NCI-H2029 treated with DMSO at 0.1 percent for 48 hours (cell line): Measurements from ENCODE around the gene ZNF385B.
A peak's percentile ranks its signal among the peaks of the same experiment; 100 is the strongest.
"Not testable (repeated sequence)": the region's sequence is repeated elsewhere in the genome, so short reads cannot be mapped to it uniquely, and the experiment has no call there.

Experiments used
- DNase-seq: peaks from one replicate; lab custom pipeline; 2025; lab: John Stamatoyannopoulos, UW

ZNF385B gene

DNA sequence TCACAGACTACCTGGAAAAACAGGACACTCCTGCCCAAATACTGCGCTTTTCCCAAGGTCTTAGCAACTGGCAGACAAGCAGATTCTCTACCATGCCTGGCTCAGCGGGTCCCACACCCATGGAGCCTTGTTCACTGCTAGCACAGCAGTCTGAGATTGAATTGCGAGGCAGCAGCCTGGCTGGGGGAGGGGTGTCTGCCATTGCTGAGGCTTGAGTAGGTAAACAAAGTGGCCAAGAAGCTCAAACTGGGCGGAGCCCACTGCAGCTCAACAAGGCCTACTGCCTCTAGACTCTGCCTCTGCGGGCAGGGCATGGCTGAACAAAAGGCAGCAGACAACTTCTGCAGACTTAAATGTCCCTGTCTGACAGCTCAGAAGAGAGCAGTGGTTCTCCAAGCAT is 231.6 kb downstream of the ZNF385B start:
- not testable (repeated sequence) for DNase-seq

GRCh38 chr2:179626261-179626660 is 235.2 kb downstream of the ZNF385B start:
- DNase-seq, result no peak

- peak; percentile 7 for DNase-seq
These were observed 238.6 kb downstream of the ZNF385B start for GRCh38 chr2:179622635-179623300.

DNA sequence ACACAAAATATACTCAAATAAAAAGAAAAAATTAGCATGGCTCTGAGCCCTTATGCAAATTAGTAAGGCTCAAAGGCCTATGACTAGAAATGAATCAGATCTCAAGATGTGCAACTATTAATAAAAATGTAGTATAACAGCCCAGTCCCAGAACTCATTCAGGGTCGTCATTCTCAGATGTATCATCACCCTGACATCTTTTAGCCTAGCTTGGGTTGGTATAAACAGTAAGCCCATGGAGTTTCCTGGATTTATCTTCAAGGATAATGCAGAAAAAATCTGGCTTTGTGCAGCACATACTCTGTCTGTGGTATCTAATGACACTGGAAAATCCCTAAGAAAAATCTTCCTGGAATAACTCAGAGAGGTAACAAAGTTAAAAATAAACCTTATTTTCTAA is 239.3 kb downstream of the ZNF385B start:
- no peak for DNase-seq

DNA sequence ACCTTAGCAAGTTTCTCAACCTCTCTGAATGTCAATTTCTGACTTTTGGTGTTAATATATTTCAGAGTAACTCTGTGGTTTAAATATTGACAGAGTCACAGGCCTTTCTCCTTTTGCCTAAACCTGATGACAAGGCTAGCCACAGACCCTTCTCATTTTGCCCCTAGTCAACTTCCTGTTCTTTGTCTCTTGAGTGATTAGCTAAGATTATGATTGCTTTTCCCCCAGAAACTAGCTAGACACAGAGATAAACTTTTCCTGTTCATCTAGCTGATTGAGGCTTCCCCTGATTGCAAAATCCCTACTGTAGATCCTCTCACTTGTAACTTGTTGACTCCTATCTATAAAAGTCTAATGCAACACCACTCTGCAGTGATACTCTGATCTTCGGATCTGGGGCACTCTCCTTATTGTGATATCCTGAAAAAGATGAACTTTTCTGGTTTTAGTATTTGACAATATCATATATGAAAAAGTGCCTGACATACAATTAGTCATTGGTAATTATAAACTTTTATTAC is 241.4 kb downstream of the ZNF385B start:
- DNase-seq, result no peak

DNA sequence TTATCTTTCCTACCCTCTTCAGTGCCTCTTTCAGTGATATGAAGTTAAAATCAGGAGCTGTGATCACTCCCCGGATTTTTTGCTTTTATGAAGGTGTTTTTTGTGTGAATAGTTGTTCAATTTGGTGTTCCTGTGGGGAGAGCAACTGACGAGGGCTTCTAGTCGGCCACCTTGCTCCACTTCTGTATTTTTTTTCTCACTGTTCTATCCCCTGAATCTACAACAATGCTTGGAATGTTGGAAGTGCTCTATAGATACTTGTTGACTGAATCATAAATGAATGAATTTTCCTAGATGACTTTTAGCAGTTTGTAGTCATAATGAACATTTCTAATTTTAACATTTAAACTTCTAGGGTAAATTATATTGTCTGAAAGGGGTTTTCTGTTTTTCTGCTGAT is 247.3 kb downstream of the ZNF385B start:
- no peak for DNase-seq

DNA sequence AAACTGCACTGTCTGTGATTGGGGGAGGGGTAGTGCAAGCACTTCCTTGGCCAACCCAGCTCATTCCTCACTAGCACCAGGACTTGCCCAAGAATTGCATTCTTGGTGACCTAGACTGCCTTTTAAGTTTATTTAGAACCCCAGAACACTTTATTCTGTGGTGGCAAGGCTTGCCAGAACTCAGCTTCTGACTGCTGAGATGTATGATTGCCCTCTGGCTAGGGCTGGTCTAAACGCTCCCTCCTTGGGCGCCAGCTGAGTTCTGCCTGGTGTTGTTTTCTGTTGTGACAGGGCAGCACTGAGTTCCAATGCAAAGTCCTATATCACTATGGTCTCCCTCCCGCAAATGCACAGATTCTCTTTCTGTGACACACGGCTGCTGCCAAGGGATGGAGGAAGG is 247.7 kb downstream of the ZNF385B start:
- DNase-seq, result no peak

DNA sequence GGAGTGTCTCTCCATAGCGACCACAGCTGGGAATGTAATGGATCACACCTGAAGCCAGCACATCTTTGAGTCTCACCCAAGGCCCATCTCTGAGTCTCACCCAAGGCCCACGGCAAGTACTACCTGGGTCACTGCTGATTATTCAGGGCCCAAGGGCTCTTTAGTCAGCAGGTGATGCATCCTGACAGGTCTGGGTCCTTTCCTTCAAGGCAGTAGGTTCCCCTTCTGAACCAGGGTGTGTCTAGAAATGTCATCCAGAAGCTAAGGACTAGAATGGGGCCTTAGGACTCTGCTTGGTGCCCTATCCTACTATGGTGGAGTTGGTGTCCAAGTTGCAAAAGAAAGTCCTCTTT is 248.1 kb downstream of the ZNF385B start:
- no peak for DNase-seq

DNA sequence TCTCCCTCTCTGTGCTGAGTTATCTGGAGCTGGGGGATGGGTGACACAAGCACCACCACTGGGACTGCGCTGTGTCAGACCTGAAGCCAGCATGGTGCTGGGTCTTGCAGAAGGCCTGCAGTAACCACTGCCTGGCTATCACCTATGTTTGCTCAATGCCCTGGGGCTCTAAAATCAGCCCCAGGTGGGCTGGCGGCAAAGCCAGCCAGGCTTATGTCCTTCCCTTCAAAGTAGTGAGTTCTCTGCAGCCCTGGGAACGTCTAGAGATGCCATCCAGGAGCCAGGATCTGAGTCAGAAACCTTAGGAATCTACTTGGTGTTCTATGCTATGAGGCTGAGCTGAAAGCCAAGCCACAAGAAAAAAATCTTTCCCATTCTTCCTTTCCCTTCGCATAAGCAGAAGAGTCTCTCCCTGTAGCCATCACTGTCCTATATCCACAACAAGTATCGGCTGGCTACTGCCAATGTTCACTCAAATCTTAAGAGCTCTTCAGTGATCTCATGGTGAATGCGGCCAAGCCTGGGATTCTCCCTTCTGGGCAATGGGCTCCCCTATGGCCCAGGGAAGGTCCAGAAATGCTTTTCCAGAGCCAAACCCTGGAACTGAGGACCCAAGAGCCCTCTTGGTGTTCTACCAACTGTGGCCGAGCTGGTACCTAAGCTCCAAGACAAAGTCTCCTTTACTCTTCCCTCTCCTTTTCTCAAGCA is 248.7 kb downstream of the ZNF385B start:
- no peak for DNase-seq

DNA sequence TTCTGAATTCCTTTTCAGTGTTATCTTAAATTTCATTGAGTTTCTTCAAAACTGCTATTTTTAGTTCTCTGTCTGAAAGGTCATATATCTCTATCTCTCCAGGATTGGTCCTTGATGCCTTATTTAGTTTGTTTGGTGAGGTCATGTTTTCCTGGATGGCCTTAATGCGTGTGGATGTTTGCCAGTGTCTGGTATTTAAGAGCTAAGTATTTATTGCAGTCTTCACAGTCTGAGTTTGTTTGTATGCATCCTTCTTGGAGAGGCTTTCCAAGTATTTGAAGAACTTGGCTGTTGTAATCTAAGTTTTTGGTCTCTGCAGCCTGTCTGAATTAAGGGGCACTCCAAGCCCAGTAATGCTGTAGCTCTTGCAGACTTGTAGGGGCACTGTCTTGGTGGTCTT is 249.3 kb downstream of the ZNF385B start:
- DNase-seq, result no peak

DNA sequence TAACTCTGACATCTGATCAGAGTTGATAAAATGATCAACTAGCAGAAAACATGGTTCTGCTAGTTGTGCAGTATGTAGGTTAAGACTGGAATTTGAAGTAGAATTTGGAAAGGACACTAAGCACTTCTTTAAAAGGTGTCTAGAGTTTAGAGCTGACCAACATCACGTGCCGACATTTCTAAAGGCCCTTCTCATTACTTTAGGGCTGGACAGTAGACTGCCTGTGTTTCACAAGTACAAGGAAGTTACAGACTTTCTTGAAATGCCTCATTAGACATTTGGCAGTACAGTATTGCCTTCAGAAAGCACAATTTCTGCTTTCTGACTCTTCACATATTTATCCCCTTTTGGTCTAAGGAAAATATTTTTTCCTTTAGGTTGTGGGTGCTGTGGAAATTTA is 255.3 kb downstream of the ZNF385B start:
- DNase-seq, result no peak

- no peak for DNase-seq
These were observed 256.1 kb downstream of the ZNF385B start for GRCh38 chr2:179605341-179605740.

- no peak for DNase-seq
These were observed 256.8 kb downstream of the ZNF385B start for GRCh38 chr2:179604598-179604997.

DNA sequence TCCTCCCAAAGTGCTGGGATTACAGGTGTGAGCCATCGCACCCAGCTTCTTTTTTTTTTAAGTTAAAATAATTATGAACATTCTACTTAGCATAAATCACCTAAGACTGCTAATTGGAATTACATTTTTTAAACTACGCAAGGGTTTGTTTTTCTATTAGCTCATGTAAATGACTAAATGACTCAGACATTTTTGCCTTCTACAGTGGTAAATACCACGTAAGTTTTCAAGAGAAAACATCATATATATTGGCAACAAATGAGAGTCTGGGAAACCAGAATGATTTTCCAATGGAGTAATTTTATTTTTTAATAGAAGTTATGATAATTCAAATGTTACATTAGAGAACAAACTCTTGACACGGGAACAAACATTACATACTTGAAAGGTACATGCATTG is 259.0 kb downstream of the ZNF385B start:
- no peak for DNase-seq

- no peak for DNase-seq
These were observed 265.4 kb downstream of the ZNF385B start for GRCh38 chr2:179596018-179596417.

GRCh38 chr2:179595284-179595683 is 266.1 kb downstream of the ZNF385B start:
- DNase-seq, result no peak

GRCh38 chr2:179594268-179595112 is 266.9 kb downstream of the ZNF385B start:
- DNase-seq, result no peak

- DNase-seq, result no peak
These were observed 268.1 kb downstream of the ZNF385B start for GRCh38 chr2:179593323-179593722.

DNA sequence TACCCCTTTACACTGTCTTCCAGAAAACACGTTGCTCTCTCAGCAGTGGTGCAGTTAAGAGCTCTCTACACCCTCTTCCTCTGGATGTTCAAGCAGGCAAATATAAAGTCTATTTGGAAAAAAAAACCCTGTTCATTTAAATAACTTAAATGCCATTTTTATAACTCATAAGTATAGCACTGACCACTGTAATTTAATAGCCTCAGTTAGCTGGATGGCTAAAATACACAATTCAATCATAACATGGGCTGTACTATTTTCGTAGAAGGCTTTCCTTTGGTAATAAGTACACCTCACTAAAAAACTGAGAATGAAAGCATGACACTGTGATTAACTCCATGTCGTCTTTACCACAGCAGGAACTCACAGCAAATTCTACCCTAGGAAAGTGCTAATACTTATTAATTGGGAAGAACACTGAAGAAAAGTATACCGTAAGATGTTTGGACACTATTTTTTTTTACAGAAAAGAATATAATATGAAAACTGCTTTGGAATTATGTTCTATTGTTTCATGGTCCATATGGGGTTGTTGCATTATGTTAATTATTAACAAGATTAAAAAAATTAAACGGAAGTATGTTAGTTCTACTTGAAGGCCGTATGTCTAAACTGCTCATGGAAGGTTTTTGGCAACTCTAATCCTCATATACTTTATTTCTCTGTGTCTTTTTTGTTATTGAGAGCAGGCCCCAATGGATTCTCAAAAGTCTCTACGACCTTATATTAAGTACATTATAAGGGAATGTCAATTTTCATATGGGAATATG is 269.1 kb downstream of the ZNF385B start:
- no peak for DNase-seq

DNA sequence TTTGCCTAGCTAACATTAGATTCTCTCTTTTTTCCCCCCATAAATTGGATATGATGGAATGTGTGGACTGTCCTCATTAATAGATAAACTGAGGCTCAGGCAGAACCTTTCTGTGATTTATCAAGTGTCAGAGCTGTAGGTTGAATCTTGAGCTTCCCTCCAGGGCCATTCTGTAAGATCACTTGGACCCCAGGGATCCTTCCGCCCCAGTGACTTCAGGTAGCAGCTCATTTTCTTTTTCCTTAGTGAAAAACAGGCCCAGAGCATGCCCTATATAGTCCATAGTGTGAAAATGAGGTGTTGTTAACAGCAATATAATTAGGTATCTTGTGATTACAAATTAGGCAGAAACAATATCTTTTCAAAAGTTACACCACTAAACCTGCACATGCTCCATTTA is 269.7 kb downstream of the ZNF385B start:
- no peak for DNase-seq

DNA sequence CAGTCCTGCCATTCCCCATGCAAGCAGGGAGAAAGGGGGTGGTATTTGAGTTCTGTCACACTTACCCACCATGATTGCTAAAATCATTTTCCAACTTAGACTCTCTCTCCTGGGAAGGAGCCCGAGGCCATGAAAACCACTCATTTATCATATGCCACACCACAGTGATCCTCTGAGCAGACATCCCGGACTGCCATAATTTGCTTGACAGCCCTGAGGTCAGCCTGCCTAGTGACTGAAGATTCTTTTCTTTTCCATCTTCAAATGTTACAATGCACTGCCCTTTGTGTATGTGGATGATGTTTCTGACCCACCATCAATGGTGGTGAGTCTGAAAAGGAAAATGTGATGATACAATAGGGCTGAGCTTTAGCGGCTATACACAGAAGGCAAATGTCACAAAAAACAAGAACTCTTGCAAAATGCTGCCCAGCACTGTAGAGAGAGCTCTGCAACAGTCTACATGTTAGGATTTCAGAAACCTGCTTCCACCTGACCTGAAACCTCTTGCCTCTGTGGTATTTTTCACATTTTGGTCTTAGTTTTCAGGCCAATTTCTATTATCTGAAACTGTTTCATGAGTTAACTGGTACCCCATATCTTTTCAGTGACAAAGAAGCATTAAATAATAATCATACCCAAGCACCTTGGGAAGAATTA is 272.8 kb downstream of the ZNF385B start:
- DNase-seq, result no peak

- no peak for DNase-seq
These were observed 276.7 kb downstream of the ZNF385B start for GRCh38 chr2:179584760-179585159.
